ENCODE measurements around the gene CDK5RAP3. TPM values are rescaled to one million over a fixed set of nuclear protein-coding genes. Genes with fewer than 3 reads are reported as not detected.

The CDK5RAP3 gene
- total RNA-seq, 1 experiment from 2014 or later, result 128 TPM

DNA sequence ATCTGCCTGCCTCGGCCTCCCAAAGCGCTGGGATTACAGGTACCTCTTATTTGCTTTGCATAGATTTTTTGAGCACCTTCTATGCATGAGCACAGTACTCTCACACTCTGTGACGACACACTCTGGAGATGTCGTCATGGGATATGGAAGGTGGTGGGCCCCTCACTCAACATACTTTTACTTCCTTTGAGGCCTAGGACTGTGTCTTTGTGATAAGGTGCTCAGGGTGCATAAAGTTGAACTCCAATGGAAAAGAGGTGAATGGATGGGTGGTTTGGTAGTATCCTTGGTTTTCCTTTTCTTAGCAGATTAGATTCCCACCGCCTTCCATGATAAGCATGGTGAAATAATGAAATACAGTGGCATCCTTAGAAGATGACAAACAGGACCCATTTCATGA lies 6.1 kb upstream of the CDK5RAP3 start (continued):
- TF ChIP-seq ZNF425 (CRISPR knock-in tag; conservative IDR thresholded peaks at IDR 0.05) (no peak), PRDM15 (CRISPR knock-in tag; IDR thresholded peaks at IDR 0.05) (no peak)

DNA sequence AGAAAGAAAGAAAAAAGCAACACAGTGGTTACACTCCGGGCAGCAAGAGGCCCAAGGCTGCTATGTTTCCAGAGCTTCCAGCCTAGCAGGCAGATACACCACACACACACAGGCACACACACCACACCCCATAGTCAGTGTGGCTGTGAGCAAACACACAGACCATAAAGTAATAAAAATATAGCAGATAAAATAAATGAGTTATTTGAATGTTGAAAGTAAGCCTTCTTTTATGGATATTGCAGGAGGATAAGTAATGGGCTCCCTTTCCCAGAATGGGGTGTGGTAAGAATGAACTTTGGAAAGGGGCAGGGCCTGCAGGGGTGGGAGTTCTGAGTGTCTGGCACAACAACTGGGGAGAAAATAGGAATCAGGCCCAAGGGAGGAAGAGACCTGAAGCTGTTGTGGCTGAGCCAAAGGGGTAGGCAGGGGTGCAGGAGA lies 4.8 kb upstream of the CDK5RAP3 start:
- Mint-ChIP-seq H3K9me3 (peaks cover 10% of the 10 kb centered on the region), H3K27ac (no peak overlapping the region), H3K4me1 (peaks cover 5% of the 10 kb centered on the region; the same call in 1 of the 2 replicates), H3K4me3 (no peak overlapping the region), H3K36me3 (no peaks in the 10 kb centered on the region), H3K27me3 (ENCODE audit: low read depth) (peaks cover 32% of the 10 kb centered on the region)
- TF ChIP-seq, protein P1, sequence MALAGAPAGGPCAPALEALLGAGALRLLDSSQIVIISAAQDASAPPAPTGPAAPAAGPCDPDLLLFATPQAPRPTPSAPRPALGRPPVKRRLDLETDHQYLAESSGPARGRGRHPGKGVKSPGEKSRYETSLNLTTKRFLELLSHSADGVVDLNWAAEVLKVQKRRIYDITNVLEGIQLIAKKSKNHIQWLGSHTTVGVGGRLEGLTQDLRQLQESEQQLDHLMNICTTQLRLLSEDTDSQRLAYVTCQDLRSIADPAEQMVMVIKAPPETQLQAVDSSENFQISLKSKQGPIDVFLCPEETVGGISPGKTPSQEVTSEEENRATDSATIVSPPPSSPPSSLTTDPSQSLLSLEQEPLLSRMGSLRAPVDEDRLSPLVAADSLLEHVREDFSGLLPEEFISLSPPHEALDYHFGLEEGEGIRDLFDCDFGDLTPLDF (CRISPR knock-in tag; IDR thresholded peaks at IDR 0.05), result no peak
- TF ChIP-seq ZNF219 (CRISPR knock-in tag; IDR thresholded peaks at IDR 0.05; ENCODE audit: borderline replicate concordance) (no peak), SMAD4 (CRISPR knock-in tag; IDR thresholded peaks at IDR 0.05) (no peak), TEAD1 (CRISPR knock-in tag; IDR thresholded peaks at IDR 0.05) (no peak), HMGA2 (CRISPR knock-in tag; IDR thresholded peaks at IDR 0.05) (no peak), ZNF121 (CRISPR knock-in tag; IDR thresholded peaks at IDR 0.05) (no peak), PRRX2 (CRISPR knock-in tag; IDR thresholded peaks at IDR 0.05) (no peak), NFYB (CRISPR knock-in tag; conservative IDR thresholded peaks at IDR 0.05; ENCODE audit: low read depth) (no peak), RORB (CRISPR knock-in tag; IDR thresholded peaks at IDR 0.05) (no peak), TEAD4 (CRISPR knock-in tag; IDR thresholded peaks at IDR 0.05) (no peak), ZNF416 (CRISPR knock-in tag; IDR thresholded peaks at IDR 0.05) (no peak), RELA (CRISPR knock-in tag; IDR thresholded peaks at IDR 0.05; ENCODE audit: borderline replicate concordance) (no peak), NFE2L1 (CRISPR knock-in tag; IDR thresholded peaks at IDR 0.05) (no peak)
- TF ChIP-seq, protein P2, sequence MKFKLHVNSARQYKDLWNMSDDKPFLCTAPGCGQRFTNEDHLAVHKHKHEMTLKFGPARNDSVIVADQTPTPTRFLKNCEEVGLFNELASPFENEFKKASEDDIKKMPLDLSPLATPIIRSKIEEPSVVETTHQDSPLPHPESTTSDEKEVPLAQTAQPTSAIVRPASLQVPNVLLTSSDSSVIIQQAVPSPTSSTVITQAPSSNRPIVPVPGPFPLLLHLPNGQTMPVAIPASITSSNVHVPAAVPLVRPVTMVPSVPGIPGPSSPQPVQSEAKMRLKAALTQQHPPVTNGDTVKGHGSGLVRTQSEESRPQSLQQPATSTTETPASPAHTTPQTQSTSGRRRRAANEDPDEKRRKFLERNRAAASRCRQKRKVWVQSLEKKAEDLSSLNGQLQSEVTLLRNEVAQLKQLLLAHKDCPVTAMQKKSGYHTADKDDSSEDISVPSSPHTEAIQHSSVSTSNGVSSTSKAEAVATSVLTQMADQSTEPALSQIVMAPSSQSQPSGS (CRISPR knock-in tag; IDR thresholded peaks at IDR 0.05; ENCODE audit: borderline replicate concordance, low read depth), result no peak
- TF ChIP-seq, protein P3, sequence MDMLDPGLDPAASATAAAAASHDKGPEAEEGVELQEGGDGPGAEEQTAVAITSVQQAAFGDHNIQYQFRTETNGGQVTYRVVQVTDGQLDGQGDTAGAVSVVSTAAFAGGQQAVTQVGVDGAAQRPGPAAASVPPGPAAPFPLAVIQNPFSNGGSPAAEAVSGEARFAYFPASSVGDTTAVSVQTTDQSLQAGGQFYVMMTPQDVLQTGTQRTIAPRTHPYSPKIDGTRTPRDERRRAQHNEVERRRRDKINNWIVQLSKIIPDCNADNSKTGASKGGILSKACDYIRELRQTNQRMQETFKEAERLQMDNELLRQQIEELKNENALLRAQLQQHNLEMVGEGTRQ (CRISPR knock-in tag; IDR thresholded peaks at IDR 0.05), result no peak
- DNase-seq (ENCODE audit: low spot score) (no peak), ATAC-seq (no peak)
- ChIA-PET CTCF (interaction anchor here (0.9 to 1.6 kb wide), 2 partner anchors 20 to 46 kb away, joined by 3 read pairs; no protein-coding TSS in a partner anchor), POLR2A (no interaction called here)

All from WTC11 (cell line).